Thymus (tissue), 11 donors: ENCODE results near the gene SLC39A11. TPM values are rescaled to one million over a fixed set of nuclear protein-coding genes. Genes with fewer than 3 reads are reported as not detected.
A peak's percentile ranks its signal among the peaks of the same experiment; 100 is the strongest.
"Not testable (repeated sequence)": the region's sequence is repeated elsewhere in the genome, so short reads cannot be mapped to it uniquely, and the experiment has no call there.

Experiments
- DNase-seq, 9 donors: peaks; one replicate each; pipeline ENCODE4 v3.0.0-alpha.2; 2013; ENCODE audit warnings: low spot score in 9 of 9, low read depth in 6 of 9, missing footprints in 1 of 9
- H3K27ac ChIP-seq, 2 donors: one replicate each; pipeline ENCODE4 v1.5.1; 2013; ENCODE audit warnings: control low read depth in 1 of 2, low read depth in 1 of 2, low read length in 1 of 2, mild to moderate bottlenecking in 1 of 2, moderate library complexity in 1 of 2
- H3K27me3 ChIP-seq, 2 donors: one replicate each; pipeline ENCODE4 v1.5.1; 2013; ENCODE audit warnings: low read length in 1 of 2; ENCODE audit not compliant: control insufficient read depth in 2 of 2, insufficient read depth in 1 of 2
- H3K36me3 ChIP-seq, 2 donors: one replicate each; pipeline ENCODE4 v1.5.1; 2013; ENCODE audit warnings: low read length in 1 of 2, mild to moderate bottlenecking in 1 of 2, moderate library complexity in 1 of 2; ENCODE audit not compliant: control insufficient read depth in 2 of 2, insufficient read depth in 2 of 2
- H3K4me1 ChIP-seq, 2 donors: one replicate each; pipeline ENCODE4 v1.5.1; 2013; ENCODE audit warnings: low read length in 2 of 2; ENCODE audit not compliant: control insufficient read depth in 2 of 2, insufficient read depth in 2 of 2
- H3K4me3 ChIP-seq, 2 donors: one replicate each; pipeline ENCODE4 v1.5.1; 2013; ENCODE audit warnings: low read length in 2 of 2, control low read depth in 1 of 2, mild to moderate bottlenecking in 1 of 2
- H3K9me3 ChIP-seq, 2 donors: one replicate each; pipeline ENCODE4 v1.5.1; 2013; ENCODE audit warnings: low read length in 1 of 2, mild to moderate bottlenecking in 1 of 2; ENCODE audit not compliant: control insufficient read depth in 2 of 2, insufficient read depth in 1 of 2
- WGBS: extraction: QIAGEN DNeasy Blood & Tissue Kit; methylation state at CpG from one replicate; pipeline ENCODE4 v1.1.7; 2013; 5-methylcytosine and 5-hydroxymethylcytosine counted together
- polyA plus RNA-seq: library from polyadenylated mRNA; stranded (reverse); fragments of 200-250 nt; gene quantifications from one replicate; pipeline ENCODE4 v1.2.3, GENCODE V29; 2013
- total RNA-seq: library from RNA; stranded (reverse); fragments of 120-200 nt; gene quantifications from one replicate; pipeline ENCODE4 v1.2.4, GENCODE V29; 2013
- donor health status: healthy.

The SLC39A11 gene
- total and polyA plus RNA-seq, 2 donors, result 7.4 to 8.7 TPM

DNA sequence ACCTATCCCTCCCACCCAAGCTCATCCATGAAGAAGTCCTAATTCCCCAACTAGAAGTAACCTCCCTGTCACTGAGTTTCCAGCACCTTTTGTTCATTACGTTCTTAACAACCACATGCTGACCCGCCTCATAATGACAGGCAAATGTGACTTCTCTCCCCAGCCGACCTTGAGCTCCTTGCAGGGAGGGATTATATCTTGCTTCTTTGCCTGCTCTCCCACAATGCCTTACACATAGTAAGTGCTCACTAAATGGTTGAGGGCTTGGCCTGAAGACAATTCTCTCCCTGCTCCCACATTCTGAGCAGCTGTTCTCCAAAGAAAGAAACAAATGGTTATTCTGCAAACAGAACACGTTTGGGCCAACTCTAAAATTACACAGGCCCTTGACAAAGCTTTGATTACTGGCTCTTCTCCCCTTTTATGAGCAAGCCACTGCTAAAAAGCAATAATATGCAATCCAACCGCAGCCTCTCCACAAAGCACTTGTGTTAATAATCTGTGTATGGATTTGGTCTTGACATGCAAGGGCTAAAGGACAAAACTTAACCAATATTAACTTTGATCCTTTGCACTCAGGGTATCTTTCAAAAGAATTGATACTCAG lies 23.2 kb downstream of the SLC39A11 start:
- Histone ChIP-seq H3K27me3 (no peaks in the 10 kb centered on the region), H3K27ac (no peak overlapping the region), H3K36me3 (peaks cover 0 to 5% of the 10 kb centered on the region in 2 donors), H3K4me1 (peaks cover 0 to 4% of the 10 kb centered on the region in 2 donors), H3K4me3 (no peak overlapping the region), H3K9me3 (no peaks in the 10 kb centered on the region)
- DNase-seq, result no peak
- WGBS, result 95% methylated on average over 5 of the region's 5 CpGs

DNA sequence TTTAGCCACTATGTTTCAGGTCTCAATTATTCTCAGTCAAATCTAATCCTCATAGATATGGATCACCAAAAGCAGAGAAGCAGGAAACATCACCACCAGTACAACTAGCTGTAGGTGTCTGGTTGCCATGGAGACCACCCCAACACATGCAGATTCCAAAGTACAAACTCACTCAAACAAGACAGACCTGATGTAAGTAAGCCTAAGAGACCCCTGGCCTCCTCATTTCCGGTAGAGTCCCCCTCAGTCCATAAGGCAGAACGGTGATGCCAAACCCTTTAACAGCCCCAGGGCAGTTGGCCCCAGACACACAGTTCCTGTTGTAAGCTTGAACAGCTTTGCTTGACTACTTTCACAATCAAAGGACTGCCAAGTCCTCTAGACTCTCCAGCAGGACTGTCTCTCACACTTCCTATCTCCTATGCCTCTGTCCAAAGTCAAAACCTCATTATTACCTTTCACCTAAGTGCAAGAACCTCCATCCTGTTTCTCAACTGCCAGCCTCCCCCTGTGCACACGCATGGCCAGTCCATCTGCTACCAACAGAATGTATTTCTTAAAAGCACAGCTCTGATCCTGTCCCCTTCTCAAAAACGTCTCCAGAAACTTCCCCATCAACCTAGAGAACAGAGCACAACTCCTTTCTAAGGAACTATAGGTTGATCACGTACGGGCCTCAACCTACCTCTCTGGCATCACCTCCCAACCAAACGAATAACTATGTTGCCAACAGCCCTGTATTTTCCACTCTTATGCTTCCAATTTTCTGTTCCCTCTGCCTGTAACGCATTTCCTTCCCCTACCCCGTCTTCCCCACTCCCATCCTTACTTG lies 23.9 kb downstream of the SLC39A11 start:
- Histone ChIP-seq H3K36me3 (peaks cover 0 to 5% of the 10 kb centered on the region in 2 donors), H3K9me3 (no peaks in the 10 kb centered on the region), H3K4me1 (peaks cover 0 to 4% of the 10 kb centered on the region in 2 donors), H3K4me3 (no peak overlapping the region), H3K27ac (no peak overlapping the region), H3K27me3 (no peaks in the 10 kb centered on the region)
- DNase-seq, result peak in 1 of 9 donors; percentile 36
- 93% methylated on average over 9 of the region's 9 CpGs for WGBS

DNA sequence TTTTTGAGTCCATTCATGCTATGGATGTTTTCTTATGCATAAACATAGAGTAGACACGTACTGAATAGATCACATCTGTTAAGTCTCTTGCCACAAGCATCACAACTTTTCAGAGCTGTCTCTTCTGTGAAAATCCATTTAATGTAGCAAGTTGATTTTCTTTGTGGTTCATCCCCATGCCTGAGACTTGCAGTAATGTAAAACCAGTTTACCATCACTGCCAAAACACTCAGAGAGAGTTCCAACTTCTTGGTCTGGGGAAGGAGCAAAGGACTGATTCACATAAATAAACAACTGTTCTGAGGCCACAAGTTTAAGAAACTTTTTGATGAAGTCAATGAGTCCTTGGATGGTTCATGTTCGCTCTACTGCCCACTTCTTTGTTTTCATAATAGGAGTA lies 24.8 kb downstream of the SLC39A11 start:
- H3K36me3 ChIP-seq, H3K9me3 ChIP-seq, H3K4me1 ChIP-seq, H3K27me3 ChIP-seq, H3K27ac ChIP-seq, DNase-seq, H3K4me3 ChIP-seq: not testable (repeated sequence)
- over 99% methylated on average over 2 of the region's 2 CpGs for WGBS

DNA sequence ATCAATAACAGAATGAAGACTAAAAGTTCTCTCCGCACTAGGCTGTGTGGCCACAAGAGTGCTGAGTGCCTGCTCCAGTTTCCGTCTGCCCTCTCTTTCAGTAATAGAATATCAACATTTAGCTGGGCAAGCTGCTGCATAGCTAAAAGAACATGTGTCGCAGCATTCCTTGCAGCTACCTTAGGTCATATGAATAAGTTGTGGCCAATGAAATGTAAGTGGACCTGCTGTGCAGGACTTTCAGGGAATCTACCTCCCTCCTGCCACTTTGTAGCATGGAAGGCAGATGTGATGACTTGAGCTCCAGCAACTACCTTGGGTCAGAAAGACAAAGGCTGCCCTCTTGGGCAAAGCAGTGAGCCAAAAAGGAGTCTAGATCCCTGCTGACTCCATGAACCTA lies 25.4 kb downstream of the SLC39A11 start:
- WGBS, result 98% methylated on average over 3 of the region's 3 CpGs
- H3K9me3 ChIP-seq, result no peaks in the 10 kb centered on the region
- H3K27me3 ChIP-seq, result no peaks in the 10 kb centered on the region
- peaks cover 0 to 4% of the 10 kb centered on the region in 2 donors for H3K4me1 ChIP-seq
- no peak overlapping the region for H3K4me3 ChIP-seq
- H3K27ac ChIP-seq, result no peak overlapping the region
- H3K36me3 ChIP-seq, result no peaks in the 10 kb centered on the region
- DNase-seq, result no peak

DNA sequence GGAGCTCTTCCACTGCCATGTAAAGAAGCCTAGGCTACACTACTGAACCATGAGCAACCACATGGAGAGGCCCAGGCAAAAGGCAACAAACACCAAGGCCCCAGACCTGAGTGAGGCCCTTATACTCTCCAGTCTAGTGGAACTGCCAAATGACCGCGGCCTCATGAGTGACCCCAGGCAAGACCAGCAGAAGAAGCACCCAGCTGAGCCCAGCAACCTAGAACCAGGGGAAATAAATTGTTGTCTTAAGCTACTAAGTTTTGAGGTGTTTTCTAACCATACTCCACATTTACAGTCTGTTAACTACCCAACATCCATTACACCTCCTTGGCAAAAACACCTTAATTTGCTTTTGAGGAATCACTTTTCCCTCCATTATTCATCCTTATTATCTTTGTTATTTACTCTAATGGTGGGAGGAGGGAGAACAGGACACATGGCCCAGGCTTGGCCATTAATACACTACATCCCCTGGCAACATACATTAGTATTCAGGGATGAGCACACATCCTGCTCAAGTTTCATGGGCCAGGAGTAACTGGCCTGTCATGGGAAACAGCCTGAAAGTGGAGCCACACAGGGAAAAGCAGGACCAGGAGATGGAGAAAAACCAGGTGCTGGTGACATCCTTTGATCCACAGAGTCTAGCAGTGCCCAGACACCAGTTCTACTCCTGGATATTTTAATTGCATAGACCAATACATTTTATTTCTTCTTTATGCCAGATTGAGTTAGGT lies 26.2 kb downstream of the SLC39A11 start:
- WGBS, result 100% methylated on average over 2 of the region's 2 CpGs
- Histone ChIP-seq H3K27ac (no peak overlapping the region), H3K4me3 (no peak overlapping the region), H3K27me3 (no peaks in the 10 kb centered on the region), H3K9me3 (no peaks in the 10 kb centered on the region), H3K36me3 (no peaks in the 10 kb centered on the region), H3K4me1 (peaks cover 0 to under 1% of the 10 kb centered on the region in 2 donors)
- DNase-seq, result no peak

DNA sequence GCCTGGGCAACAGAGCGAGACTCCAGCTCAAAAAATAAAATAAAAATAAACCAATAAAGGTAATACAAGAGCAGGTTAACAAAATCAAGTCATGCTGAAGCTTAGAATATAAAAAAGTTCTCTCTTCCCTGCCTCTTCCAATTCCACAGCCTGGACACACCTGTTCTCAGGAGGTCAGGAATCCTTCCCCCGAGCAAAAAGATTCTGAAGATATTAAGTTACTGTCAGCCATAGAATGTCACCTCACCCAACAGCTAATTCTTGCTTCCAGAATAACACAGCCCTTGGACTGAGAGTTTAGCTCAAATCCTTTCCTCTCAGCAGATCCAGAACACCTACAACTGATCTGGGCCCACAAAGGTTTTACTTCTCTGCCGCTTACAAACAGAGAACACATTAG lies 27.1 kb downstream of the SLC39A11 start:
- DNase-seq, result no peak
- no peak overlapping the region for H3K27ac ChIP-seq
- no peaks in the 10 kb centered on the region for H3K4me1 ChIP-seq
- no peaks in the 10 kb centered on the region for H3K36me3 ChIP-seq
- WGBS, result 95% methylated on average over 3 of the region's 3 CpGs
- no peaks in the 10 kb centered on the region for H3K9me3 ChIP-seq
- no peaks in the 10 kb centered on the region for H3K27me3 ChIP-seq
- no peak overlapping the region for H3K4me3 ChIP-seq

DNA sequence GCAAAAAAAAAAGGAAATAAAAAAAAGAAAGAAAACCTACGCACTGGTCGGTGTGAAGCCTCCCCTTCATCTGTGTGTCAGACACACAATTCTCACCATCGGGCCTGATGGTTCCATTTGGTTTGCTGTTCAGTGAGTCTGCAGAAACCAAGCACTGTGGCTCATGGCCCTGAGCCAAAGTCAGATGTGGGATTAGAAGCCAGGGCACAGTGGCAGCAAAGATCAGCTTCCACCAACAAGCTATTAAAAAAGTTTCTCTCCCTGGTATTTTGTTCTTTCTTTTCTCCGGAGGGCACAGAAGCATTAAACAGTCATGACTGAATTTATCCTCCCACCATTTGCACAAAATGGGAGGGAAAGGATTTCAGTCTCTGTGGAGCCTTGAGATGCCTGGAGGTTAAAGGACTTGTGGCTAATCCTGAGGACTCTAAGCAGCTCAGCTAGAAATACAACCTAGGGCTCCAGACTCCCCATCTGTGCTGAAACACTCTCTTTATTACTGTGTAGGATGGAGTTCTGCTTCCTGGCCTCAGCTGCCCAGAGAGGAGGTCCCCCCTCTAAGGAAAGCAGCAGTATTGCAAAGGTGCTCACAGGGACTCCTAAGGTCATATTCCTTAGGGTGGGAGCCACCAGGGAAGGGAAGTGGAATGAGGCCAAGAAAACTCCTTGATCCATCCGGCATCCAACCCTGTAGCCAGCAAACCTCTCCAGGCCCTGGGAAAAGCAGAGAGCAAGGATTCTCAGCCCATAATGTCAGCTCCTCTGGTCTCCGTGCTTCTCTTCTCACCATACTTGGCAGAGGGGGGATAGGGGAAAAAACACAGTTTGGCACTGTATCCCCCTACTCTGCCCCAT lies 28.2 kb downstream of the SLC39A11 start:
- H3K4me1 ChIP-seq, result no peaks in the 10 kb centered on the region
- no peak overlapping the region for H3K27ac ChIP-seq
- no peak overlapping the region for H3K4me3 ChIP-seq
- DNase-seq, result no peak
- no peaks in the 10 kb centered on the region for H3K27me3 ChIP-seq
- 44% methylated on average over 6 of the region's 6 CpGs for WGBS
- no peaks in the 10 kb centered on the region for H3K9me3 ChIP-seq
- H3K36me3 ChIP-seq, result no peaks in the 10 kb centered on the region

DNA sequence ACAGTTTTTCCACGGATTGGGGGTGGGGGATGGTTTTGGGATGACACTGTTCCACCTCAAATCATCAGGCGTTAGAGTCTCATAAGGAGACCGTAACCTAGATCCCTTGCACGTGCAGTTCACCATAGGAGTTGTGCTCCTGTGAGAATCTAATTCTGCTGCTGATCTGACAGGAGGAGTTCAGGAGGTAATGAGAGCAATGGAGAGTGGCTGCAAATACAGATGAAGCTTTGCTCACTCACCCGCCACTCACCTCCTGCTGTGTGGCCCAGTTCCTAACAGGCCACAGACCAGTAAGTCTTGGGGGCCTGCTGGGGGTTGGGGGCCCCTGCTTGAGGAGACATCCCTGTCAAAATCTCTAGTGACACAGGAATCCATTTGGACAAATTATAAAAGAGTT lies 29.8 kb downstream of the SLC39A11 start:
- Histone ChIP-seq H3K4me1 (no peaks in the 10 kb centered on the region), H3K27me3 (no peaks in the 10 kb centered on the region), H3K4me3 (no peak overlapping the region), H3K27ac (no peak overlapping the region), H3K9me3 (no peaks in the 10 kb centered on the region), H3K36me3 (no peaks in the 10 kb centered on the region)
- WGBS, result 99% methylated on average over 5 of the region's 5 CpGs
- no peak for DNase-seq
